GM21825 (cell line): ENCODE results near the gene TLE7.

Experiments used
- ATAC-seq: cut with Tn5 transposase; IDR thresholded peaks from one replicate; pipeline ENCODE4 v1.9.1; 2021; ENCODE audit warnings: mild to moderate bottlenecking, moderate library complexity; ENCODE audit not compliant: unreplicated experiment

The TLE7 gene

GRCh38 chr16:71414038-71414437 is 27.8 kb downstream of the TLE7 start:
- no peak for ATAC-seq

- no peak for ATAC-seq
Measured at GRCh38 chr16:71413341-71413740, 28.5 kb downstream of the TLE7 start.

GRCh38 chr16:71412270-71413160 is 29.3 kb downstream of the TLE7 start:
- no peak for ATAC-seq

DNA sequence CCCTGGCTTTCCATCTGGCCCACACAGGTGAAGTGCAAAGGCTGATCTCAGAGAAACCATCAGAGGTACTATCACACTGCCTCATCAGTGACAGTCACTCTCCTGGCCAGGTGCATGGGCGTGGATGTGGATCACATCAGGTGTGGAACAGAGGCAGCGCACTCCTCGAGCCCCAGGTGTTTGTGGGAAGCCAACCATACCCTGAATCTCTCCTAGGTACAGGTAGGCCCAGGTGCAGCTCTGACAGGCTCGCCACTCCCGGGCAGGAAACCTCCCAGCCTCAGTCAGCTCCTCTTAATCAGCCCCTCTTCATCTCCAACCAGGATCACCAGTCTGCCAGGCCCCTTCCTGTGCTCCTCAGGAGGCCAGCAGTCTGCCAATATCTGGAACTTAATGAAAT is 31.7 kb downstream of the TLE7 start:
- ATAC-seq: no peak

DNA sequence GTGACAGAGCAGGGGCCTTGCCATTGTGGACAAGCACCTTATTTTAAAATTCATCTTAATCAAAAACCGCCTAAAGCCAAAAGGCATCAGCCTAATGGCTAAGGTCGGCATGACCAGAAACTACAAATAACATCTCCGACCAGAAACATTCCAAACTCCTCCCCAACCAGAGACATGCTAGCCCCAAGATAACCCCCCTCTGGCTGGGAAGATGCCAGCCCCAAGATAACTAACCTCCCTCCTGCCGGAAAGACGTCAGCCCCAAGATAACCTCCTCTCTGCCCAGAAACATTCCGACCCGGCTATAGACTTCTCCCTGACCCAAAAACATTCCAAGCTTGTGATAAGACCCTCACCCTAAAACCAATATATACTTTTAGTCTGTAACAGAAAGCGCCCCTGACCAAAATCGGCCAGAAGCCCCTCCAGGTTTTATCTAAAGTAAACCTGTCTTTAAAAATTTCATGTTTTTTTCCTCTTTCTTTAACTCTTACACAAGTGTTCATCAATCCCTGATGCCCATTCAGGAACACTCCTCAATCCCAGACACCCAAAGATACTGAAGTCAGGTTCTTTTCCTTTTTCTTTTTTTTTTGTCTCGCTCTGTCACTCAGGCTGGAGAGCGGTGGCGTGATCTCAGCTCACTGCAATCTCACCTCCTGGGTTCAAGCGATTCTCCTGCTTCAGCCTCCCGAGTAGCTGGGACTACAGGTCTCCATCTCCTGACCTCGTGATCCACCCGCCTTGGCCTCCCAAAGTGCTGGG is 32.7 kb downstream of the TLE7 start:
- no peak for ATAC-seq

DNA sequence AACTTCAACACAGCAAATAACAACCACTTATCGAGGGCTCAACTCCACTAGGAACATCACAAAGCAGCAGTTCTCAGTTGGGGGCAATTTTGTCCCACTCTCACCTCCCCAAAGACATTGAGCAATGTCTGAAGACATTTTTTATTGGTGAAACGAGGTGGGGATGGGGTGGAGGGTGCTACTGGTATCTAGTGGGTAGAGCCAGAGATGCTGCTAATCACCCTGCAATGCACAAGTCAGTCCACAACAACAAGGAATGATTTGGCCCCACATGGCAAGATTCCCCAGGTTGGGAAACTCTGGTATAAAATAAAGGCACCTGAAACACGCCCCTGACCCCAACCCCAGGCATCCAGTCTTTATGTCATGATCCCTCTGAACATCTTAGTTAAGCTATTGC is 33.3 kb downstream of the TLE7 start:
- ATAC-seq: no peak

- ATAC-seq: no peak
Measured at GRCh38 chr16:71407731-71408130, 34.1 kb downstream of the TLE7 start.

DNA sequence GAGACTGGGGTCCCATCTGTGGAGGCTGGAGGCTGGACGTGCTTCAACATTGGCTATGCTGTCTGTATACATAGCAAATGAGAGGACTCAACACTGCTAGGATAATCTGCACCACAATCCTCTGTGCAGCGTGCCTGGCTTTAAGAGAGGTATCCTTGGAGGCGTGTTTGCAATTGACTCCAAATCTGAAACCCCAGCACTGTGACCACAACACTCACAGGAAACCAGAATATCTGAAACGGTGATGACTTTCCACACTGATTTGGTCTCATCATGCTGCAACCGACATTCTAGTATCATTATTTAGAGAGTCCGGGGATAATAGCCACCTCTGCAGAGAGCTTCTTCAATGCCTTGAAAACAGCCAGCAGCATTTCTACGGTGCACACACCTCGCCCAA is 35.1 kb downstream of the TLE7 start:
- no peak for ATAC-seq

GRCh38 chr16:71406316-71406715 is 35.5 kb downstream of the TLE7 start:
- no peak for ATAC-seq

GRCh38 chr16:71404364-71404763 is 37.5 kb downstream of the TLE7 start:
- no peak for ATAC-seq

DNA sequence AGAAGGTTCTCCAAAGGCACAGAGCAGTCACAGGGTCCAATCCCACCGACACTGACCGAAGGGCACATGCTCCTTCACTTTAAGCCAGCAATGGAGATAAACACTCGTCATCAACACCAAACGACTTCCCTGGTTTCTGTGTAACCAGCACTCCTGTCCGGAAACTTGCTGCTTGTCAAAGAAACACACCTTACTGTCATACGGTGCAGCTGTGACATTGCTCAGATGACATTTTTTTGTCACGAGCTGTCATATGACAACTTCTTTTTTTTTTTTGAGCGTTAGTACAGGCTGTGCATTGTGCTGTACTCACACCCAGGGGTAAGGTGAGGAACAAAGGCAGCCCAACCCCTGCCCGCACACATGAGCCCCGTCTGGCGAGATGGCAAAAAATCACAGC is 39.2 kb downstream of the TLE7 start:
- no peak for ATAC-seq

- ATAC-seq: no peak
Measured at GRCh38 chr16:71402007-71402406, 39.8 kb downstream of the TLE7 start.

DNA sequence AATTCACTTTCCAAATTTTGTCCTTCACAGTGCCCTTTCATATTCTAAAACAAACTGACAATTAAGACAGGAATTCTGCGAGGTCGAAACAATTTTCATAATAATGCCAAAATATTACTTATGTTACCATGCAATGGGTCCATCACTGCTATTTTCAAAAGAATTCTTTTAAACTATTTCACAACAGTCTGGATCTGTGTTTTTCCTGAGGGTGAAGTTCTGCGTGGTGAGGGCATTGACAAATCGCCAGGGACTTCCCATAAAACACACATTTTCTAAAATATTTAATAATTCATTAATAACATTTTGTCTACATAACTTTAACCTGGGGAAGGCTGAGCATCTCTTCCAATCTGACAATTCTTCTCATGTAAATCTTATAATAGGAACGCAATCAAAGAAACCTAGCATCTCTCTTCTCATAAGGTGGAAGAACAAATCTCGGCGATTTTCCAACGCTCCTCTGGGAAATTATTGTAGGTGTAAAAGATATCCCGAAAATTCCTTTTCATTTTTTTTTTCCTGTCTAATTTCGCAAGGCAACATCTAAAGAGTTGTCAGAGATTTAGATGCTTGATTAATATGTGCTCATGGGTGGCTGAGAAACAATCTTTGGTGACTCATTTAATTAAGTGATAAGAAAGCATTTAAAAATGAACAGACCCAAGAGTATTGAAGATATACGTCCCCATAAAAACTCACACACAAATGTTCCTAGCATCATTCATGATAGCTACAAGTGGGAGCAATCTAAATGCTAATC is 41.9 kb downstream of the TLE7 start:
- ATAC-seq: no peak

DNA sequence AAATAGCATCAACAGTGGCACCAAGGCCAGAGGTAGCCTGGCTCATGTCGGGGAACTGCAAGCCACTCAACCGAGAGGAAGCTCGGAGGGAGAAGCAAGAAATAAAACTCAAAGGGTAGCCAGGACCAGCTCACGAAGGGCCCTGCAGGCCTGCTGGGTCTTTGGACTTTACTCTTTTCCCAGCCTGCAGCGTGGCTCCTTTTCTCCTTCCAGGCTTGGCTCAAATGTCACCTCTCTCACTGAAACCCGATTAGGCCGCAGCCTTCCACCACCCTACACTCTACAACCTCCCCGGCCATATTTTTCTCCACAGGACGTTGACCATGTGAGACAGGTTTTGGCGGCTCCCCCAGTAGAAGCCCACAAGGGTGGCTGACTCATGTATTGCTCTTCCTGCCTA is 45.3 kb downstream of the TLE7 start:
- no peak for ATAC-seq

DNA sequence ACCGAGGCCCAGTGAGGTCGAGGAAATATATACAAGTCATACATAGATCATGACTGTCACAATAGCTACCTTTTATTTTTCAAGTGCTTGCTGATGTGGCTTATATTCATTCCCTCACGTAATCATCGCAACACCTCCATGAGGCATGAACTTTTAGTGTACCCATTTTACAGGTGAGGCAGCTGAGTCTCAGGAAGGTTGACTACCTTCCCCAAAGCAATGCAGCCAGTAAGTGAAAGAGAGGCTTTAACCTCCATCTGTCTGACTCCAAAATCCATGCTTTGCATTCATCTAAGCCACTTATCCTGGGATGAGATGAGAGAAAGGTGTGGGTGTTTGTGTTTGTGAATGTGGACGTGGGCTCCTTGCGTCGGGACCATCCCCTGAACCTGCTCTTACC is 52.5 kb downstream of the TLE7 start:
- ATAC-seq: no peak

DNA sequence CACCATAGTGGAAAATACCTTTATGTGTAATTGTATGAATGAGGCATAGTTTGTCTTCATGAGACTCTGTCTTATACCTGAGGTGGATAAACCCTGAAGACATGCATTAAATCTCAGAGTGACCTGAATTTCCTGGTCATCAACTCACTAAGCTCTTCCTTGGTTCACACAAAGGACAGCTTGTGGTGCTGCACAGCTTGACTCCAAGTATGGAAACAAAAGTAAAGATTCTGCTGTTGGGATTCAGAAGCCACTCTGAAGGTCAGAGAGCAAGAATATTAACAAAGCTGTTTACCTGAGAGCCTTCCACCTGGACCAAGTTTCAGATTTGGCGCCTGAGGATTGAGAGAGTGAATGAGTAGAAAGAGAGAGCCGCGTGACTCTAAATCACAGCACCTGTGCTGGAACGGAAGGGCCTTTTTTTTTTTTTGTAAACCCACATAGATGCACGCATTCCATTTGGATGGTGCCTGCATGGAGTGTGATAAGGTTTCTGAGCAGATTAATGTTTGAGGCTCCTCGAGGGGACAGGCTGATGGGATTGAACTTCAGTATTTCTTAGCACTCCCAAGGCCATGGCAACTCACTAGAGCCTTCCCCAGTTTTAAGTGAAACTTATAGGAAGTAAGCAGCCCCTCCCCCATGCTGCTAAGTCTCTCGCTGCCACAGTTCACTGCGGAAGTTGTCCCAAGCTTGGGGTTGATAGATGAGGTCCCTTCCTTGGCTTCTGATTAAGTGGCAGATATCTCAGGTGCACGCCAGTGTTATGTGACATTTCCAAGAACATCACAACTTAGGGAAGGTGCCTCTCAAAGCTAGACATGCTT is 54.6 kb downstream of the TLE7 start:
- ATAC-seq: no peak

DNA sequence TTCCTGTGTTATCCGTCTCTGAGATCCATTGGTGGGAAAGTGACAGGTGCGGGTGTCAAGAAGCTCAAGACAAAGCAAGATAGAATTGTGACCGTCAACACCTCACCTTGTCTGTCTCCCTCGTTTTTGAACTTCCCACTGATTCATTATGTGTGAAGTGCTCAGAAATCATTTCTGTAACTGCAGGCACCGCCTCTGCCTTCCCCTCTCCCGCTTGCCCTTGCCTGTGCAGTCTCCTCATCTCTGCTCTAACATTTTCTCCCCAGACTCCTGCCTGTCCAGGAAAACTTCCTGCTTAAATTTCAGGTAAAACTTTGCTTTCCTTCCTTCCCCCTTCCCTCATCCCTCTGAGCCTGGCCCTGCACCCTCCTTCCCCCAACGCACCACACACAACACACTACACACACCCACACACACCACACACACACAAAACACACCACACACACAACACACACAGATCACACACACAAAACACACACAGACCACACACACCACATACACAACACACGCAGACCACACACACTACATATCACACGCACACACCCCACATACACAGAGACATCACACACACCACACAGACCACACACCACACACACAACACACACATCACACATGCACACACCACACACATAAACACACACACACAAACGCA is 57.7 kb downstream of the TLE7 start:
- no peak for ATAC-seq

DNA sequence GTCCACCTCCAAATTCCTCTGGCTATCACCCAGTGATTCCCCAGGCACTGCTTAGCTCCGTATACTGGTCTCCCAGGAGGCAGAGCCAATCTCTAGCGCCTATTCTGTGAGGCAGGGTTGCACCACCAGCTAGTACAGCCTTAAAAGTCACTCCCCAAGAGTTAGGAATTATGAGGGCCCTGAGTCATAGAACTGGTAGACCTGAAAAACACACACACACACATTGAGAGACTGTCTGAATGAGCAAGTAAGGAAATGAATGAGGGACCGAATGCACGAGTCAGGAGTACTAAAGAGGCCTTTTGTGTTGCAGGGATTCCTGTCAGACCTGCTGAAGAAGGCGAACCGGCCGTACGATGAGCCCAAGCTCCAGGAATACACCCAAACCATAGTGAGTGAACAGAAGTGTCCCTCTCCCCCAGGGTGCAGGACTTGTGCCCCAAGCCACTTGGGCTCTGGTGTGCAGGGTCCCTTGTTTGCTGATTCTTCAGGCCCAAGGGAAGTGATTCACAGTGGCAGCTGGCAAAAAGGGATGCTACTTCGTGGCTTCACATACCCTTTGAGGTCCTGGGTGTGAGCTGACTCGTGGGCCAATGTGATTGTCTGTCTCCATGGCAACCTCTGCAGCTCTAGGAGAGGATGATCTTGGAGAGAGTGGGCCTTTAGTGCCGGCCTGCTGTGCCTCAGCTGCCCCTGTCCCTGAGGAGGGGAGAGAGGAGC is 58.6 kb downstream of the TLE7 start:
- no peak for ATAC-seq

DNA sequence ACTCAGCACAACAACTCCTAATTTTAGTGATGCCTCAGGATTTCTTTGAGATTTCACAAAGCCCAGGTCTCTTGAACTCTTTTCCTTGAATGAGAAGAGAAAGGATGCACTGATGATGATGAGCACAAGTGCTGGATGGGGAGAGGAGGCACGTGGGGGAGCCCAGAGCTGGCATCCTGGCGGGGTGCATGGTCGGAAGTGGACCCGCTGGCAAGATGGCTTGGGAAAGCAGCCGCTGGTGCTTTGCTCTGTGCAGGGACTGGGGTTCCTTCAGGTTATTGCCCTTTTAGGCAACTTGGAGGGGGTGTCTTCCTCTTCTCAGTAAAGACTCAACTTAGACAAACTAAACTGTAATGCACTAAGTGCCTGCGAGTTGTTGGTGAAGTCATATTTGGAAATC is 61.0 kb downstream of the TLE7 start:
- ATAC-seq: no peak
